Activated gamma-delta T cell treated with Interleukin-2 at 50 U/mL for 16 hours (primary cell): Measurements from ENCODE around the gene DNAH6.

Experiments used
- DNase-seq: peaks from one replicate; pipeline ENCODE4 v3.0.0-alpha.2; 2020

DNAH6 gene

DNA sequence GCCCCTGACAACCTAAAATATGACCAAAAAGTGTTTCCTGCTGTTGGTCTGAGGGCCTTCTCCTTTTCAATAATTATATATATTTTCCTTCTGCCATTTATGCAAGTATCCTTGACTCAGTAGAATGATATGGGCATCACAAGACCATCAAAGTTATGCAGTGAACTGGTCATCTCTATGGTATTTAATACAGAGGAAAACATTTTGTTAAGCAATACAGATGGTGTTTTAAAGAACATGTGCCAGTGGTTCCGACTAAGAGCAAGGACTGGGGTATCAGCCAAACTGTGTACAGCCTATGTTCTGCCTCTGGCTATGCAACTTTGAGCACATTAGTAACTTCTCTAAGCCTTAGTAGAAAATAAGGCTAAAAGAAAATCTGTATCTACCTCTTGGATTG is 185.6 kb downstream of the DNAH6 start:
- no peak for DNase-seq

DNA sequence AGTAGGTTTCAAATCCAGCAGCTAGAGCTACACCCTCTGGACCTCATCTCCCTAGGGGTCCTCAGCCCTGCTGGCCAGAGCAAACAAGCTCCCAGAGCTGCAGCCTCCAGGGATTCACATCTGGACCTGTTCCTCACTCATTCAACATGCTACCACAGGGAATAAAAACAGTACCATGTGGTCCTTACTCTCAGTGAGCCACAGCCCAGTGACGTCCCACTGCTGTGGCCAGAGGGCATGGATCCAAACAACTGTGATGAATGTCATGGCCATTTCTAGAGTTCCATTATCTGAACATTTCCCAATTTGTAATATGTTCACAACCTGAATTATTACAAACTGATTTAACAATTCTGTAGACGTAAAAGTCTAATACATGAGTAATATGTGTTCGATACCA is 186.6 kb downstream of the DNAH6 start:
- DNase-seq: no peak

GRCh38 chr2:84703831-84704230 is 187.5 kb downstream of the DNAH6 start:
- no peak for DNase-seq

- no peak for DNase-seq
These were observed 188.4 kb downstream of the DNAH6 start for GRCh38 chr2:84704505-84705244.

GRCh38 chr2:84705858-84706257 is 189.6 kb downstream of the DNAH6 start:
- no peak for DNase-seq

- no peak for DNase-seq
These were observed 192.1 kb downstream of the DNAH6 start for GRCh38 chr2:84708442-84708841.

GRCh38 chr2:84711651-84712050 is 195.4 kb downstream of the DNAH6 start:
- no peak for DNase-seq

DNA sequence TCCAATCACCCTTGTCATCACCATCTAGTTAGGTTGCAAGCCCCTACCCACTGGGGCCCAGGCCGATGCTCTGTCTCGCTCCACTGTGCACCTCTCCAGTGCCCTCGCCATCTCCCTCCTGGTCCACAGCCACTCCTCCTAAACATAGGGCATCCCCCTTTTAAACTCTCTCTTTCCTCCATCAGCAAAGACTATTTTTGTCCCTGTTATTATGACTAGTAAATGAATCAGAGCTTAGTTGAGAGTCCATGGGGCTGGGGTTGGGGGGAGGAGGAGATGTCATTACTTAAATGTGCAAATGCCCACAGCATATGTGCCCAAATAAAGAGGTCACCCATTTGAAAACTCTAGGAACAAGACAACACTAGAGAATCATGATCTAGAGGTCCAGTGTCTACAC is 197.1 kb downstream of the DNAH6 start:
- no peak for DNase-seq

GRCh38 chr2:84716564-84716963 is 200.3 kb downstream of the DNAH6 start:
- no peak for DNase-seq

GRCh38 chr2:84717302-84717701 is 201.0 kb downstream of the DNAH6 start:
- no peak for DNase-seq

GRCh38 chr2:84719434-84719833 is 203.1 kb downstream of the DNAH6 start:
- no peak for DNase-seq

- DNase-seq: no peak
These were observed 207.5 kb downstream of the DNAH6 start for GRCh38 chr2:84723831-84724230.

GRCh38 chr2:84725717-84726116 is 209.4 kb downstream of the DNAH6 start:
- DNase-seq: no peak

GRCh38 chr2:84727315-84727714 is 211.0 kb downstream of the DNAH6 start:
- DNase-seq: no peak

GRCh38 chr2:84729224-84729623 is 212.9 kb downstream of the DNAH6 start:
- DNase-seq: no peak

- no peak for DNase-seq
These were observed 214.9 kb downstream of the DNAH6 start for GRCh38 chr2:84731185-84731584.

DNA sequence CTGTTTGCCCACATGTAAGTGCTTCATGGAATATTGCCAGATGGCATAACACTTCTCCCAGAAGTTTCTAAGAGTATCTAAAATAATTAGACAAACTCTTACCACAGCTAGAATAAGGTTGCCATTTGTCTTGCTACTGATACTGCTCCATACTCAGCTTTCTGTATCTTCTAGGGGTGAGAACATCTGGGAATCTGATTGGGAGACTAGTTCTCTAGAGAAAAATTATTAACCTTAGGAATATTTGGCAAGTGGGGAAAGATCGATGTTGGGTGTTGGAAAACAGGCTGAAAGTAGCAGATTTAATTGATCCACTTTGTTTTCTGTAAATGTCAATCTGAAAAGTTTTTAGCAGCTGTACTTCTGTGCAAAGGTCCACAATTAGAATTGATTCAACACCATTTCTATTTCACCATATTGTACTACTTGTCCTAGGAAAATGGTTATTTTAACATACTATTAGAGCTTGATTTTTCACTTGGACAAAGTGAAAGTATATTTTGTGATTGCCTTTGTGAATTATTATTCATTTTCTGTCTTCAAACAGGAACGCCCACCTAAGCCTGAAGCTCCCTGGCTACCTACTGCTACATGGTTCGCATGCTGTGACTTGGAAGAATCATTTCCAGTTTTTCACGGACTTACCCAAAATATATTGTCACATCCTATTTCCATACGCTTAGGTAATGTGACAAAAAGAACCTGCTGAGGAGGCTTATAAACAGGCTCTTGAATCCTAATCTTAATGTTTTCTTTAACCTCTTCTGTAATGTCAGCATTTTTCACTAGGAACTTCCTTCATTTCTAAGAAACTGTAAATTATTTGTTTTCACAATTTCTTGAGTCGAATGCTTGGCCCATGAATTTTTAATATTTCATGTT is 216.8 kb downstream of the DNAH6 start:
- DNase-seq: no peak

- DNase-seq: no peak
These were observed 219.1 kb downstream of the DNAH6 start for GRCh38 chr2:84735389-84735788.

- DNase-seq: peak; percentile 36
These were observed 225.0 kb downstream of the DNAH6 start for GRCh38 chr2:84741182-84741822.

DNA sequence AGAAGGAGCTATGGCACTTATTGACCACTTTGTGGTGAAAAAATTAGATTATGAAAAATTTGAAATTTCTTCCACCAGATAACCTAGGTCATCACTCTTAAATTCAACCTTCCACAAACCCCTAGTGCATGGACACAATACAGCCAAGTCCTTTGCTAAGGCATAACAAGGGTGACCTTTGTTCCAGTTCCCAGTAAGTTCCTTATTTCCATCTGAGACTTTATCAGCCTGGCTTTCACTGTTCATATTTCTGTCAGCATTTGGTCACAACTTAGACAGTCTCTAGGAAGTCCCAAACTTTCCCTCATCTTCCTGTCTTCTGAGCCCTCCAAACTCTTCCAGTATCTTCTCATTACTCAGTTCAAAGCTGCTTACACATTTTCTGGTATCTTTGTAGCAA is 232.0 kb downstream of the DNAH6 start:
- no peak for DNase-seq

DNA sequence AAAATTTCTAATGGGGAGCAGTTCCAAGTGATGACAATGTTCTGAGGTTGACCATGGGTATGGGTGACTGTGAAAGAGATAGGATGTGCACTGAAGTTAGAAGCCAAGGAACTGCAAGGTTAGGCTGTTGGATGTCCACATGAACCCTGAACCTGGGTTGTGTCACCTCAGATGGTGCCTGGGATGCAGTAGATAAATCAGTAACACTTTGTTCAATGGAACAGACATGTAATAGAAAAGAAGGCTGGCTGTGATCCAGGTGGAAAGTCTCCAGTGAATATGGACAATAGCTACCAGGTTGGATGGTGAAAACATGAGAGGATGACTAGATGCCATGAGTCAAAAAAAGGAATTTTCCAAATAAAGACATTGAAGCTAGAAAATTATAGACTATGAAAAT is 233.1 kb downstream of the DNAH6 start:
- no peak for DNase-seq

- no peak for DNase-seq
These were observed 238.8 kb downstream of the DNAH6 start for GRCh38 chr2:84755096-84755495.

- DNase-seq: no peak
These were observed 241.3 kb downstream of the DNAH6 start for GRCh38 chr2:84757648-84758047.

- no peak for DNase-seq
These were observed 250.5 kb downstream of the DNAH6 start for GRCh38 chr2:84766791-84767190.
